ENCODE results near the gene TAPT1.

- TF ChIP-seq CTCF (IDR thresholded peaks at IDR 0.05) (peak in 2 of 3 donors; percentile 53 to 55), POLR2A (IDR thresholded peaks at IDR 0.05) (no peak), POLR2AphosphoS5 (IDR thresholded peaks at IDR 0.05) (peak in 1 of 3 donors; percentile 44)
Measured at GRCh38 chr4:16196482-16197393, 29.5 kb downstream of the TAPT1 start.
